Endothelial cell (in vitro differentiated cells): ENCODE data around the gene ARHGAP44. TPM values are rescaled to one million over a fixed set of nuclear protein-coding genes. Genes with fewer than 3 reads are reported as not detected.

ENCODE experiments used
- DNase-seq: peaks from one replicate; pipeline ENCODE4 v3.0.0; 2021; ENCODE audit warnings: low spot score
- H3K27ac Mint-ChIP-seq: one replicate; pipeline ENCODE4 v1.8.0; 2021; ENCODE audit warnings: mixed read lengths, inconsistent platforms; ENCODE audit not compliant: unreplicated experiment
- H3K27me3 Mint-ChIP-seq: one replicate; pipeline ENCODE4 v1.8.0; 2021; ENCODE audit warnings: mild to moderate bottlenecking, moderate library complexity, mixed read lengths, inconsistent platforms; ENCODE audit not compliant: unreplicated experiment
- H3K36me3 Mint-ChIP-seq: one replicate; pipeline ENCODE4 v1.8.0; 2021; ENCODE audit warnings: mild to moderate bottlenecking, low read depth, mixed read lengths, inconsistent platforms; ENCODE audit not compliant: unreplicated experiment
- H3K4me1 Mint-ChIP-seq: one replicate; pipeline ENCODE4 v1.8.0; 2021; ENCODE audit warnings: mild to moderate bottlenecking, mixed read lengths, inconsistent platforms; ENCODE audit not compliant: unreplicated experiment
- H3K4me3 Mint-ChIP-seq: one replicate; pipeline ENCODE4 v1.8.0; 2021; ENCODE audit warnings: mild to moderate bottlenecking, mixed read lengths, inconsistent platforms; ENCODE audit not compliant: unreplicated experiment
- H3K9me3 Mint-ChIP-seq: one replicate; pipeline ENCODE4 v1.8.0; 2021; ENCODE audit warnings: mixed read lengths, inconsistent platforms; ENCODE audit not compliant: unreplicated experiment
- total RNA-seq: library from RNA; stranded (reverse); fragmentation: NEBNext Ultra II Directional; extraction: Animal tissue kit (Norgen Biotek cat#: 25700); gene quantifications from one replicate; pipeline ENCODE4 v1.2.1, GENCODE V29; 2021; ENCODE audit not compliant: unreplicated experiment
- TF ChIP-seq, protein P1 (sequence below): fragments of 200-600 bp; sonication (generic); IDR thresholded peaks from one replicate; pipeline ENCODE4 v1.5.0; 2021; ENCODE audit warnings: antibody characterized with exemption; ENCODE audit not compliant: unreplicated experiment

Gene ARHGAP44
- total RNA-seq, 1 donor from 2014 or later, result 11.5 TPM

DNA sequence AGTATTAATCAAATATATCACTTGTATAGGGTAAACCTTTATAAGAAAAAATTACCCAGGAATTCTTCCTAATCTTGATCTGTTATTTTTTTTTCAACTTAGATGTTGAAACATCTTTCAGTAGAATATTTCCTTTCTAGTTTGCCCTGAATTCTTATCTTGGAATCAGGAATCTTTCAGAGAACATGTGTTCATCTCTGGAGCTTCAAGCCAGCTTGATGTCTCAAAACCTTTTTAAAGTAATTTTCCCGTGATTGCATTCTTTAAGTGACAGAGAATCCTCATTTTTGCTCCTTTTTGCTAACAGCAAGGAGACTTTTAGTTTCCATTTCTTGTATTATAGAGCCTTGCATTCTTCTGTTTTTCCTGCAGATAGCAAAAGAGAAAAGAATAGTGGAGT is 137.7 kb downstream of the ARHGAP44 start:
- Mint-ChIP-seq H3K4me3 (no peak overlapping the region), H3K27me3 (no peaks in the 10 kb centered on the region), H3K27ac (peak overlapping the region; percentile 7), H3K9me3 (no peaks in the 10 kb centered on the region), H3K4me1 (peaks cover 14% of the 10 kb centered on the region), H3K36me3 (peaks cover 3% of the 10 kb centered on the region)
- no peak for DNase-seq
- TF ChIP-seq, protein P1, sequence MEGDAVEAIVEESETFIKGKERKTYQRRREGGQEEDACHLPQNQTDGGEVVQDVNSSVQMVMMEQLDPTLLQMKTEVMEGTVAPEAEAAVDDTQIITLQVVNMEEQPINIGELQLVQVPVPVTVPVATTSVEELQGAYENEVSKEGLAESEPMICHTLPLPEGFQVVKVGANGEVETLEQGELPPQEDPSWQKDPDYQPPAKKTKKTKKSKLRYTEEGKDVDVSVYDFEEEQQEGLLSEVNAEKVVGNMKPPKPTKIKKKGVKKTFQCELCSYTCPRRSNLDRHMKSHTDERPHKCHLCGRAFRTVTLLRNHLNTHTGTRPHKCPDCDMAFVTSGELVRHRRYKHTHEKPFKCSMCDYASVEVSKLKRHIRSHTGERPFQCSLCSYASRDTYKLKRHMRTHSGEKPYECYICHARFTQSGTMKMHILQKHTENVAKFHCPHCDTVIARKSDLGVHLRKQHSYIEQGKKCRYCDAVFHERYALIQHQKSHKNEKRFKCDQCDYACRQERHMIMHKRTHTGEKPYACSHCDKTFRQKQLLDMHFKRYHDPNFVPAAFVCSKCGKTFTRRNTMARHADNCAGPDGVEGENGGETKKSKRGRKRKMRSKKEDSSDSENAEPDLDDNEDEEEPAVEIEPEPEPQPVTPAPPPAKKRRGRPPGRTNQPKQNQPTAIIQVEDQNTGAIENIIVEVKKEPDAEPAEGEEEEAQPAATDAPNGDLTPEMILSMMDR, result no peak

GRCh38 chr17:12927541-12928425 is 138.5 kb downstream of the ARHGAP44 start:
- H3K27ac Mint-ChIP-seq, result peak overlapping the region; percentile 68
- H3K27me3 Mint-ChIP-seq, result no peaks in the 10 kb centered on the region
- no peaks in the 10 kb centered on the region for H3K9me3 Mint-ChIP-seq
- peaks cover 14% of the 10 kb centered on the region for H3K4me1 Mint-ChIP-seq
- DNase-seq, result peak; percentile 10
- TF ChIP-seq, protein P1, result no peak
- peaks cover 3% of the 10 kb centered on the region for H3K36me3 Mint-ChIP-seq
- H3K4me3 Mint-ChIP-seq, result no peak overlapping the region

GRCh38 chr17:12928736-12929135 is 139.4 kb downstream of the ARHGAP44 start:
- Mint-ChIP-seq H3K36me3 (peaks cover 3% of the 10 kb centered on the region), H3K27ac (no peak overlapping the region), H3K4me1 (peaks cover 14% of the 10 kb centered on the region), H3K4me3 (no peak overlapping the region), H3K9me3 (no peaks in the 10 kb centered on the region), H3K27me3 (no peaks in the 10 kb centered on the region)
- TF ChIP-seq, protein P1, result no peak
- DNase-seq, result no peak

DNA sequence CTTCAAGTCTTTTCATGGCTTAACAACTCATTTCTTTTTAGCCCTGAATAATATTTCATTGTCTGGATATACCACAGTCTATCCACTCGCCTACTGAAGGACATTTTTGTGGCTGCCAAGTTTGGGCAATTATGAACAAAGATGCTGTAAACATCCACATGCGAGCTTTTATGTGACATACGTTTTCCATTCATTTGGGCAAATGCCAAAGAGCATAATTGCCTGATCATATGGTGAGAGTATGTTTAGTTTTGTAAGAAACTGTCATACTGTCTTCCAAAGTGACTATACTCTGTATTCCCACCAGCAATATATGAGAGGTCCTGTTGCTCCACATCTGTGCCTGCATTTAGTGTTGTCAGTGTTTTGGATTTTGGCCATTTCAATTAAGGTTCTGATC is 147.2 kb downstream of the ARHGAP44 start:
- Mint-ChIP-seq H3K27ac (no peak overlapping the region), H3K36me3 (peaks cover 8% of the 10 kb centered on the region), H3K4me3 (no peak overlapping the region), H3K27me3 (peaks cover 2% of the 10 kb centered on the region), H3K9me3 (no peaks in the 10 kb centered on the region), H3K4me1 (no peaks in the 10 kb centered on the region)
- TF ChIP-seq, protein P1, result no peak
- DNase-seq, result no peak

GRCh38 chr17:12940699-12941098 is 151.4 kb downstream of the ARHGAP44 start:
- DNase-seq, result no peak
- Mint-ChIP-seq H3K36me3 (peaks cover 3% of the 10 kb centered on the region), H3K9me3 (no peaks in the 10 kb centered on the region), H3K4me3 (no peak overlapping the region), H3K4me1 (no peaks in the 10 kb centered on the region), H3K27ac (no peak overlapping the region), H3K27me3 (peaks cover 2% of the 10 kb centered on the region)
- TF ChIP-seq, protein P1, result no peak
